Measurements from ENCODE around the gene PCNX4.

PCNX4 gene

DNA sequence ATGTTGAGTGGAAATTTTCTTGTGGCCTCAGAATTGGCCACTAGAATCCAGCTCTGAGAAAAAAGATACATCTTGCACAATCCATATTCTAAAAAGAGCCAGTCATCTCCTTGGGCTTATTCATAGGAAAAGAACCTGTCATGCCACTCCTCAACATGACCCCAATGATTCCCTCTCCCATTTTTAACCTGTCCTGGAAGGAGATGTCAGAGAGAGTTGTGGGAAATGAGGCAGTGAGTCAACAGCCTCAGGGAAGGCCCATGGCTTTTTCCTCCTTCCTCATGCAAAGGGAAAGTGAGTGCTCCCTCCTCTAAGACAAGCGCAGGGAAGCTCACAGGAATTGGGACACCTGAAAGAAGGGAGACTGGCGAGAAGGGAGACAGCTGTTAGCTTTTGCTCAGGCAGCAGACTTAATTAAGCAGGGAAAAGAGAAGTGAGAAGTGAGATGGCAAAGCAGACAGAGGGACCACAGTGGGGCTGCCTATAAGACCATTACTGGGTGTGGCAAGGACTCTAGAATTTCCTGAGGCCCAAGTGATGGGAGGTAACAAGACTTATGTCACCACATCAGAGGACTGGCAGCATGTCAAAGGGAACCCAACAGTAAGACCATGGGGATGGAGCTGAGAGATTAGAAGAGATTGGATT lies 83.7 kb downstream of the PCNX4 start:
- DNase-seq: no peak

GRCh38 chr14:60178164-60178563 lies 86.4 kb downstream of the PCNX4 start:
- no peak for DNase-seq

DNA sequence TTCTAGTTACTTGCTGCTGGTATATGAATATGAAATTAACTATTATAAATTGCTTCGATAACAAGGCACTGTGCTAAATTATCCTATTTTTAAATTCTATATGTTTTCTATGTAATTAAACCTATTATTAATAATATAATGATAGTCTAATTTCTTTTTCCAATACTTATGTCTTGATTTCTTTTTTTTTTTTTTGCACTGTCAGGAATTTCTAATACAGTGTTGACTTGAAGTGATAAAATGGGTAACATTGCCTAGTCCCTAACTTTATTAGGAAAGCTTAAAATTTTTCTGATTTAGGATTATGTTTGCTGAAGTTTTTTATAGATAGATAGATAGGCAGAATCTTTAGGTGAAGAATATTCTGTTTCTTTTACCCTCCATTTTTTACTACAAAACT lies 87.1 kb downstream of the PCNX4 start:
- no peak for DNase-seq

DNA sequence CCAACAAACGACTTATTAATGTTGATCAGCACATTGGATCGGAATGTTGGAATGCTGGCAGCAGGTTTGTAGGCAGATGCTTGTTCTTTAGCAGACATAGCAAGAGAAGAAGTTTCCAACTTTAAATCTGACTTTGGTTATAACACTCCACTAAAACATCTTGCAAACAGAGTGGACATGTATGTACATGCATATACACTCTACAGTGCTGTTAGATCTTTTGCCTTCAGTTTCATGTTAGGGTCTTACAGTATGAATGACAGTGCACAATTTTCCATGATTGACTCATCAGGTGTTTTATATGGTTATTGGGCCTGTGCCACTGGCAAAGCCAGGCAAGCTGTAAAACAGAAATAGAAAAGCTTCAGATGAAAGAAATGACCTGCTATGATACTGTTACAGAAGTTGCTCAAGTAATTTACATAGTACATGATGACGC lies 87.7 kb downstream of the PCNX4 start:
- no peak for DNase-seq

DNA sequence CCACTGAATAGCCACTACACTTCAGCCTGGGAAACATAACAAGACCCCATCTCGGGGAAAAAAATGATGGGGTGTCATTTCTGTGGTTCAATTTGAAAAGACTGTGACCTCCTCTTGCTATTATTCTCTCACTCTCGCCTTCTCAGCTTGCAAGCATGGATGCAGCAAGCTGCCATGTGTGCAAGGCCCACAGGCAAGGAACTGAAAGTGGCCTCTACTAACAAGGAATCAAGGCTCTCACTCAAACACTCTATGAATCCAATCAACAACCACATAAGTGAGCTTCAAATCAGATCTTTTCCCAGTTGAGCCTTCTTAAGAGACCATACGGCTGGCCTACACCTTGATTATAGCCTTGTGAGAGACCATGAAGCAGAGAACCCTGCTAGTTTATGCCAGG lies 91.4 kb downstream of the PCNX4 start:
- DNase-seq: no peak

- DNase-seq: no peak
Measured at GRCh38 chr14:60183741-60184140, 92.0 kb downstream of the PCNX4 start.

- peak; percentile 36 for DNase-seq
Measured at GRCh38 chr14:60184146-60184904, 92.6 kb downstream of the PCNX4 start.

GRCh38 chr14:60184905-60185555 lies 93.3 kb downstream of the PCNX4 start:
- DNase-seq: no peak

DNA sequence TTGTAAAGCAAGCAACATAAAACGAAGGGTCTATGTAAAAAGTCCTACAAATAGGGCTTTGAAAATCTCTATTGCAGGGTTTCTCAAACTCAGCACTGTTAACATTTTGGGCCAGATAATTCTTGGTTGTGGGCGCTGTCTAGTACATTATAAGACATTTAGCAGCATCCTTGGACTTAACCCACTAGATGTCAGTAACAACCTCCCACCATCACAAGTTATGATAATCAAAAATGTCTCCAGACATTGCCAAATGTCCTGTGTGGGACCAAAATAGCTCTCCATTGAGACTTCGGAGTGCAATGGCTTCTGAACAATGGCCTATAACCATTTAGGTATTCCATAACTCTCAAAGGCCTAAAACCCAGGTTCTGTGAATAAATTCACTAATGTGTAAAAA lies 96.4 kb downstream of the PCNX4 start:
- DNase-seq: no peak

DNA sequence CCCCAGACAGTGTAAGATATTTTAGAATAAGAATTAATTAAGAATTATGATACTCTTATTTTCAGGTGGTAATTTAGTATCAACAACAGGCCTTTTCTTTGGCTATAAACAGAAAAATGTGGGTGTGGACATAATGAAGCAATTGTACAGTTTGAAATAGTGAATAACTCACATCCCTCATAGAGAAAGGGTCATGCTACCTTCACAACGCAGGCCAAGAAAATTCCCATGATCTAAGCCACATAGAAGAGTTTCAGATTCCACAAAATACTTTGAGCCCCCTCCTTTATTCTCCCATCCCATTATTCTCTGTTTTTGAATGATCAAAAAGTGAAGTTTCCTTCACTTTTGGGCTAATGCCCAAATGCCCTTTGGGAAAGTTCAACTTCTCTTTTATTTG lies 97.0 kb downstream of the PCNX4 start:
- DNase-seq: no peak

GRCh38 chr14:60189923-60190840 lies 98.5 kb downstream of the PCNX4 start:
- no peak for DNase-seq

DNA sequence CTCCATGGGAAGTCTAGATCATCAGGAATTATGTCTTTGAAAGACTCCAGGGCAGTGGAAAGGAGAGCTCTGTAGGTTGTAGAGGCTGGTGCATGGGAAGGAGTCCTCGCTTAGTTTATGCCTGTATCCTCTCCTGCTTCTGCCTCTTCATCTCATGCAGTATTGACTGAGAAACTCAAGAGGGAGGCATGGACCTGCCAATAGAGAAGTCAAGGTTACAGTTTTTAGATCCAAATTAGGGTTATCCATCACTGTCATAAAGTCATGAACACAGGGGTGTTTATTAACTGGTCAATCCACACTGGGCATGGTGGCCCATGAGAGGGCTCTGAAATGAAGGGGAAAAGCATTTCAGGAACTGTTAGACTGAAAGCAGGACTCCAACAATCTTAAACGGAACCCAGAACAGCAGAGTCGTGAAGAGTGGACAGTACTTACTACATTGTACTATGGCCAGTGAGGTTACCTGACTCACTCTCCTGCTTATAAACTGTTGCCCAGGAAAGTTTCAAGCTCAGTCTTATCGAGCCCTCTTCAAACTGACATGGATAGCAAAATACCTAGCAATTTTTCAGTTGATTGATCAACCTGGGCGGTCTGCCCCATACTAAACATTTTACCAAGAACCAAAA lies 103.6 kb downstream of the PCNX4 start:
- DNase-seq: peak; percentile 15

DNA sequence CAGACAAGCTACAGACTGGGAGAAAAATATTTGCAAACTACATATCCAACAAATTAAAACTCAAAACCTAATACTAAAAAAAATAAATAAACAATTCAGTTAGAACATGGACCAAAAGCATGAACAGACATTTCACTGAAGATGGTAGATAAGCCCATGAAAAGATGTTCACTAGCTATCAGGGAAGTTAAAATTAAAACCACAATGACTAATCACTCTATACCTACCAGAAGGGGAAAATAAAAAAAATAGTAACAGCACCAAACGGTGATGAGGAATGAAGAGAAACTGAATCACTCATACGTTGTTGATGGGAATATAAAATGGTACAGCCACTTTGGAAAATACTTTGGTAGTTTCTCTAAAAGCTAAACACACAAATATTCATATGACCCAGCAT lies 104.6 kb downstream of the PCNX4 start:
- no peak for DNase-seq

DNA sequence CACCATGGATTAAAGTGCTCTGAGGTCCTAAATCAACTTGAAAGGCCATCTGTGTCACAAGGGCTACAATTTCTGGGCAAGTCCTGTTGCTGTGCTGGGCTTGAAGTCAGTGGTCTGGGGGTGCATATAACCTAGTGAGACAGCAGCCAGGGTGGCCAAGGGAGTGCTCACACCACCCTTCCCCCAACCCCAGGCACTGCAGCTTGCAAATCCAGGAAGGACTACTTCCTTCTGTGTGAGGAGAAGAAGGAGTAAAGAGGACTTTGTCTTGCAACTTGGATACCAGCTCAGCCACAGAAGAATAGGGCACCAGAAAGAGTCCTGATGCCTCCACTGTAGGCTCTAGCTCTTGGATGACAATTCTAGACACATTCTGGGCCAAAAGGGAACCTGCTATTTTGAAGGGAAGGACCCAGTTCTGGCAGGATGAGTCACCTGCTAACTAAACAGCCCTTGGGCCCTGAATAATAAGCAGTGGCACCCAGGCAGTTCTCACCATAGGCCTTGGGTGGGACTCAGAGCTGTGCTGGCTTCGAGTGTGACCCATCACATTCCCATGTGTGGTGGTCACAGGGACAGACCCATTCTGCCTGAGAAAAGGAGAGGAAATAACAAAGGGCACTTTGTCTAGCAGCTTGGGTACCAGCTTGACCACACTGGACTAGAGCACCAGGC lies 106.0 kb downstream of the PCNX4 start:
- no peak for DNase-seq

DNA sequence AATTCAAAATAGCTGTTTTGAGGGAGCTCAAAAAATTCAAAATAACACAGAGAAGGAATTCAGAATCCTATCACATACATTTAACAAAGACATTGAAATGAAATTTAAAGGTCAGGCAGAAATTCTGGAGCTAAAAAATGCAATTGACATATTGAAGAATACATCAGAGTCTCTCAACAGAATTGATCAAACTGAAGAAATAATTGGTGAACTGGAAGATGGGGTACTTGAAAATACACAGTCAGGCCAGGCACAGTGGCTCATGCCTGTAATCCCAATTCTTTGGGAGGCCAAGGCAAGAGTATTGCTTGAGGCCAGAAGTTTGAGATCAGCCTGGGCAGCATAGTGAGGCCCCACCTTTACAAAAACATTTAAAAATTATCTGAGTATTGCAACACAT lies 107.6 kb downstream of the PCNX4 start:
- no peak for DNase-seq

GRCh38 chr14:60204104-60204842 lies 112.5 kb downstream of the PCNX4 start:
- peak; percentile 43 for DNase-seq

- DNase-seq: no peak
Measured at GRCh38 chr14:60204843-60205774, 113.4 kb downstream of the PCNX4 start.

- no peak for DNase-seq
Measured at GRCh38 chr14:60206249-60206670, 114.5 kb downstream of the PCNX4 start.

DNA sequence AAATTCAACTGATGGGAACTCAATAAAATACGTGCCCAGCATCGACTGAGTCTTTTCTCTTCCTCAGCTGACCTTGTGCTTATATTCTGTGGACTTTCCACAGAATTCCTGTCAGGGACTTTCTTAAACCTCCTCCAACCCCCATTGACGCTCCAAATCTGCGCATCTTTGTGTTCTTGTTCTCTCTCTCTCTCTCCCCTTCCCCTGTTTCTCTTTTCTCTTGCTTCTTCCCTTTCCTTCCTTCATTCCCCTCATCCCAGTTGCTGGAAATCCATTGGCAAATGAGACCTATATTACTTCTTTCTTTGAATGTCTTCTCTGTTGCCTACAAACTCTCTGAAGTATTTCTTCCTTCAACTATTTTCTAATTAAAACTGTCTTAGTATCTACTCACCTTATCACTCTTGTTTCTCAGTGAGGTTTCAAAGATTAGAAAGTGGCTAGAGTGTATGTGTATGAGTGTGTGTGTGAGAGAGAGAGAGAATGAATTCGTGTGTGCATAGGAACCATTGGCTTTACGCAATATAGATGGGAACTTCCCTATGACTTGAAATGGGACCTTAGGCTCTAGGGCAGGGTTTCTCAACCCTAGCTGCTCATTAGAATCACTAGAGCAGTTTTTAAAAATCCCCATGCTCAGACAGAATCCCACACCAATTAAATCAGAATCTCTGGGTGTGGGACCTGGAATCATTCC lies 115.3 kb downstream of the PCNX4 start:
- no peak for DNase-seq
